Measurements from ENCODE around the gene CFAP251. TPM values are rescaled to one million over a fixed set of nuclear protein-coding genes. Genes with fewer than 3 reads are reported as not detected.

CFAP251 gene
- total RNA-seq, 2 experiments from 2014 or later, result 0.59 to 0.65 TPM

DNA sequence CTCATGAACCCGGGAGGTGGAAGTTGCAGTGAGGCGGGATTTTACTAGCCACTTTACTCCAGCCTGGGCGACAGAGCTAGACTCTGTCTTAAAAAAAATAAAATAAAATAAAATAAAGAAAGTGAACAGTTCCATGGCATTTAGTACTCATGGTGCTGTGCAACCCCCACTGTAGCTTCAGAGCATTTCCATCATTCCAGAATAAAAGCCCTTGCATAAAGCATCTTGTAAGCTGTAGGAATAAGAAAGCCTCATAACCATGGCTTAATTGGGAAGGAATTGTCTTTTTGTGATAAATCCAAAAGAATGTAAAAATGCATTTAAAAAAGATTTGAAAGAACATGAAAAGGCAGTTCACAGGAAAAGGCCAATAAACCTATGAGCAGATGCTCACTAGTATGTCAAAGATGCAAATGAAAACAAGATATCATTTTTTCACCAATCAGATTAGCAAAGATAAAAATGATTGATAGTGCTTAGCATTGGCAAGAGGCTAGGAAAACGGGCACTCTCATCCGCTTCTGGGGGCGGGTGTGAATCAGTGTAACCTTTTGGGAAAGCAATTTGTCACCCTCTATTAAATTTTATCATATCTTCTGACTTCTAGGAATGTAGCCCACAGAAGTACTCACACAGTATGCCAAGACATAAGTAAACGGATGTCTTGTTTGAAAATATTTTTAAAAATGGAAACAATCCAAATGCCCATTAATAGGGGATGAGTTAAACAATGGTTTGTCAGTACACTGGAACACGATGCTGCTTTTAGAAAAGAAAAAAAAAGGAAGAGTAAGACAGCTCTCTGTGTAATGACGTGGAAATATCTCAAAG, 46.6 kb downstream of the CFAP251 start:
- no peak overlapping the region for H3K4me3 Mint-ChIP-seq
- H3K4me1 Mint-ChIP-seq, result peaks cover 3% of the 10 kb centered on the region
- ChIA-PET CTCF (interaction anchor here (0.5 kb wide), 1 partner anchor 552 kb away, joined by 3 read pairs; no protein-coding TSS in a partner anchor), POLR2A (interaction anchor here (0.6 kb wide), 1 partner anchor 116 kb away, joined by 3 read pairs; no protein-coding TSS in a partner anchor)
- H3K9me3 Mint-ChIP-seq (ENCODE audit: low read depth), result no peaks in the 10 kb centered on the region
- DNase-seq (no peak), ATAC-seq (no peak)
- intact Hi-C loops (cut with DNase I, micrococcal nuclease), result no loop called here
- no peaks in the 10 kb centered on the region for H3K36me3 Mint-ChIP-seq (ENCODE audit: low read depth)
- no peaks in the 10 kb centered on the region for H3K27me3 Mint-ChIP-seq
- no peak overlapping the region for H3K27ac Mint-ChIP-seq

DNA sequence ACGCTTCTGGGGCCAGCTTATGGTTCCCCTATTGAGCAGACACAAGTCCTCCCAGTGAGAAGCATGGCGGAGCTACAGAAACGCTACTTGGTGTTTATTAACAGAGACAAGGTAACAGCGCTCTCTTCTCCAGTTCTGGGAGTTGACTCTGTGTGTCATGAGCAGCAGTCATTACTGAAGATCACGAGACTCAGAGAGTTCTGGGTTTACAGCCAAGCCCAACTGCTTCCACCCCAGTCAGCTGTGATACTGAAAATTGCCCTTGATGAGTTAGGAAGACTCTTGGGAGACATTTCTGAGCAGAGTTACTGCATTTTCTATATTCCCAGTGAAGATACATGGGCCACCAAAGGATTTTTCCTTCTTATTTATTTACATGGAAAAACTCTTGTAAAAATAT, 48.6 kb downstream of the CFAP251 start:
- intact Hi-C loops (cut with DNase I, micrococcal nuclease), result no loop called here
- Mint-ChIP-seq H3K9me3 (ENCODE audit: low read depth) (peaks cover 2% of the 10 kb centered on the region), H3K4me1 (peaks cover 3% of the 10 kb centered on the region), H3K36me3 (ENCODE audit: low read depth) (peaks cover 1% of the 10 kb centered on the region), H3K27ac (no peak overlapping the region), H3K27me3 (no peaks in the 10 kb centered on the region), H3K4me3 (no peak overlapping the region)
- ATAC-seq (no peak), DNase-seq (no peak)
- POLR2A ChIA-PET, result no interaction called here
- CTCF ChIA-PET, result interaction anchor here (0.6 to 0.7 kb wide), 2 partner anchors 118 to 1510 kb away, joined by 3 read pairs; no protein-coding TSS in a partner anchor

DNA sequence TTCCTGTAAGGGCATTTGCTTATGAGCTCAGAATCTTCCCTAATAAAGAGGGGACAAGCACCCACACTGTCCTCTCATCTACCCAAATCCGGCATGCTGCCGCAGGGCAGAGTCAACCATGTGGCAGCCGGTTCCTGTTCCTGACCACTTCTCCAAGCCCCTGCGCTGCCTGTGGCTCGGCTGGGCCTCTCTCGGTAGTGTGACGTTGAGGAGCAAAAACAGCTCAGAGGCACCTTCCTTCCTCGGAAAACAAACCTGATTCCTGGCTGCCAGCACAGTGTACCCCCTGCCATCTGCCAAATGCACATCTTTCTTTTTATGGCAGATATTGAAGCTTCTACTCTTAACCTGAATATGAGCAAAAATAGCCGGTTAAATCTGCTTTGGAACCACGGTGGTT, 50.5 kb downstream of the CFAP251 start:
- H3K36me3 Mint-ChIP-seq (ENCODE audit: low read depth), result peaks cover 4% of the 10 kb centered on the region
- H3K27me3 Mint-ChIP-seq, result no peaks in the 10 kb centered on the region
- CTCF ChIA-PET, result interaction anchor here (0.6 to 1.5 kb wide), 2 partner anchors 55 to 227 kb away, joined by 3 read pairs; no protein-coding TSS in a partner anchor
- H3K4me3 Mint-ChIP-seq, result no peak overlapping the region
- DNase-seq (no peak), ATAC-seq (no peak)
- peaks cover 11% of the 10 kb centered on the region for H3K9me3 Mint-ChIP-seq (ENCODE audit: low read depth)
- POLR2A ChIA-PET, result no interaction called here
- peaks cover 3% of the 10 kb centered on the region for H3K4me1 Mint-ChIP-seq
- peak overlapping the region; percentile 63 for H3K27ac Mint-ChIP-seq
- intact Hi-C loops (cut with DNase I, micrococcal nuclease), result no loop called here

DNA sequence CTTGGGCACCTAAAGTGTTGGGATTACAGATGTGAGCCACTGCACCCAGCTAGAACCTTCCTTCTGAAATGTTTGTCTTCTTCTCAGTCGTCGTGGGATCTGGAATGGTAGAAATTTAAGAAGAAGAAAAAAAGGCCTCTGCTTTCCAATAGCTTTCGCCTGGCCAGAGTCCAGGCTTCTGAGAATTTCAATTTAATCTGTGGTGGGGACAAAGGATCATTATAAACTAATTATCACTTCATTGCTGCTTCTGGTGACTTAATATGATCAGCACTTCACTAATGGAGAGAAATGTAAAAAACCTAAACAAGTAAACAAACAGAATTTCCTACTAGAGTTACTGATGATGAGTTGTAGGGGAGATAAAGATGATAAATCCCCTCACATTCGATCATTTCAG, 51.3 kb downstream of the CFAP251 start:
- Mint-ChIP-seq H3K4me1 (peaks cover 3% of the 10 kb centered on the region), H3K9me3 (ENCODE audit: low read depth) (peaks cover 11% of the 10 kb centered on the region), H3K36me3 (ENCODE audit: low read depth) (peaks cover 4% of the 10 kb centered on the region), H3K4me3 (no peak overlapping the region), H3K27ac (no peak overlapping the region), H3K27me3 (no peaks in the 10 kb centered on the region)
- POLR2A ChIA-PET, result no interaction called here
- CTCF ChIA-PET, result interaction anchor here (1.5 kb wide), 1 partner anchor 54 kb away, joined by 3 read pairs; no protein-coding TSS in a partner anchor
- no peak for DNase-seq
- intact Hi-C loops (cut with DNase I, micrococcal nuclease), result no loop called here
- ATAC-seq, result no peak

DNA sequence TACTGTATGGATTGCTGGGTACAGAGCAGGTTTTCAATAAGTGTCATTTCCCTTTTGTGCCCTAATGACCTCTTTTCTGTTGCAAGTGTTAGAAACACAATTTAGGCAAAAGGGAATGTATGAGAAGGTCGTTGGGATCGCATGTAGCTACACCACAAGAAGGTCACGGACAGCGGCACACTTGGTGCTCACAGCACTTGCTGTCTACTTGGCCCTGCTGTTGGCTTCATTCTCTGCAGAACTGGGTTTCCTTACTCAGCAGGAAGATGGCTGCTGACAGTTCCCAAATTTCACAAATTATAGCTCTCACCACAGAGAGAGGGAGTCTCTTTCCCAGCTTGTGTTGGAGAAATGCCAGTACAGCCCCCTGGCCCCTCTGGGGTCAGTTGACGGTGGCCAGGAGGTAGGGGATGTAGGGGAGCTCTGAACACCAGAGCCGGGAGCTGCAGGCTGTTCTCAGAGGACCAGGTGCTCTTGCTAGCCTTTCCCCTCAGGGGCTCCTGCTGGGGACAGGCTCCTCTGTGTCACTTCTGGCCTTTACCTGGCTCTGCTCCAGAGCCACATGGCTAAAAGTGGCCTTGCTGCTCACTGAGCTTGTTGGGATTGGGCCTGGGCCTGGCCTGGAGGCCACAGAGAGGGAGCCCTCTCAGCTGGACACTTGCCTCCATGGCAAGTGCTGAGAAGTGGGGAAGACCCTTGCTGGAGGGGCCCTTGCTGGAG, 52.3 kb downstream of the CFAP251 start:
- Mint-ChIP-seq H3K9me3 (ENCODE audit: low read depth) (peaks cover 11% of the 10 kb centered on the region), H3K4me1 (peaks cover 3% of the 10 kb centered on the region), H3K27me3 (no peaks in the 10 kb centered on the region), H3K27ac (no peak overlapping the region), H3K36me3 (ENCODE audit: low read depth) (peaks cover 4% of the 10 kb centered on the region), H3K4me3 (no peak overlapping the region)
- ATAC-seq, result no peak
- POLR2A ChIA-PET, result no interaction called here
- CTCF ChIA-PET, result interaction anchor here (0.6 kb wide), 1 partner anchor 702 kb away, joined by 3 read pairs; no protein-coding TSS in a partner anchor
- DNase-seq, result no peak
- intact Hi-C loops (cut with DNase I, micrococcal nuclease), result no loop called here

DNA sequence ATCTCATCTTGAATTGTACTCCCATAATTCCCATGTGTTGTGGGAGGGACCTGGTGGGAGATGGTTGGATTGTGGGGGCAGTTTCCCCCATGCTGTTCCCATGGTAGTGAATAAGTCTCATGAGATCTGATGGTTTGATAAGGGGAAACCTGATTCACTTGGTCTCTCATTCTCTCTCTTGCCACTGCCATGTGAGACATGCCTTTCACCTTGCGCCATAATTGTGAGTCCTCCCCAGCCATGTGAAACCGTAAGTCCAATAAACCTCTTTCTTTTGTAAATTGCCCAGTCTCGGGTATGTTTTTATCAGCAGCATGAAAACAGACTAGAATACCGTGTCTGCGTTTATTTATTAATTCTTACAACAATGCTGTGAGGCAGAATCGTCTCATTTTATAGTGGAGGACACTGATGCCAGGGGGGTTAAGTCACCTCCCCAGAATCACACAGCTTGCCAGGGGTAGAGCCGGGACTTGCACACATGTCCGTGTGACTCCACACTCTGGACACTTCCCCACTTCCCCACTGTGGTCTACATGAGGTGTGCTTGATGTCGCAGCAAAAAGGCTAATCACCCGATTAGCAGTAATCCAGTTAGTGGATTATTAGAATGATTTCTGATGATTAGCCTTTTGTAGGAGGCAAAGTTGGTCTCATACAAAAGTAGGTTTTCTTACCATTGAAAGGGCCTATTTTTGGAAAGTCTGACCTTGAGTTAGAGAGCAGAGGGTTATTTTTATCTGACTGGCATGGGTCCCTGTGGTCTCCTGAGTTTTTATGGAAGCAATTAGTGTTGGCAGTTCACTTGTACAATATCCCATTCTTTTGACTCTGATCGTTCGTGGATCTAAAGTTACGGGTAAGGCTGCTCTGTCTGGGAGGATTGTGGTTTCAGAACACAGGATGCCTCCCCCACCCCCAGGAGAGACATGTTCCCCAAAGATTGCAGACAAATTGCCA, 55.9 kb downstream of the CFAP251 start:
- DNase-seq (no peak), ATAC-seq (no peak)
- Mint-ChIP-seq H3K27me3 (no peaks in the 10 kb centered on the region), H3K9me3 (ENCODE audit: low read depth) (peaks cover 11% of the 10 kb centered on the region), H3K36me3 (ENCODE audit: low read depth) (peaks cover 4% of the 10 kb centered on the region), H3K4me1 (no peaks in the 10 kb centered on the region), H3K4me3 (no peak overlapping the region), H3K27ac (no peak overlapping the region)
- CTCF ChIA-PET, result no interaction called here
- POLR2A ChIA-PET, result no interaction called here
- intact Hi-C loops (cut with DNase I, micrococcal nuclease), result no loop called here

DNA sequence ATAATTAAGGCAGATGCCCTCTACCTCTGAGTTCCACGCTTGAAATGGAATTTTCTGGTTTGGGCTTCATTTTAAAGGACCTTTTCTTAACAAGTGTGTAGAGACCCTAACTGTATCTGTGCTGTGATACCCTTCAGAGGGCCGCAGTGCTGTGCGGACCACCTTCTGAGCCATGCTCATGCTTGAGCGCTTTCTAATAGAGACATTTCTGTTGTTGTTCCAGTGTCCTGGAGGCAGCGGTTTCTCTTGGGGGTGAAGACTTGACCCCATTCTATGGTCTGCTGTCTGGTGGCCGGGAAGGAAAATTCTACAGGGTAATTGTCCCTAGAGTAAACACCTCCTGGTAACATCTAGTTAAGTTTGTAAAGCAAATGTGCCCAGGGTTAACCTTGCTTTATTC, 56.6 kb downstream of the CFAP251 start:
- Mint-ChIP-seq H3K36me3 (ENCODE audit: low read depth) (peaks cover 4% of the 10 kb centered on the region), H3K9me3 (ENCODE audit: low read depth) (peaks cover 11% of the 10 kb centered on the region), H3K27me3 (no peaks in the 10 kb centered on the region), H3K4me3 (no peak overlapping the region), H3K4me1 (no peaks in the 10 kb centered on the region), H3K27ac (no peak overlapping the region)
- ATAC-seq (no peak), DNase-seq (no peak)
- intact Hi-C loops (cut with DNase I, micrococcal nuclease), result no loop called here
- POLR2A ChIA-PET, result no interaction called here
- CTCF ChIA-PET, result no interaction called here

DNA sequence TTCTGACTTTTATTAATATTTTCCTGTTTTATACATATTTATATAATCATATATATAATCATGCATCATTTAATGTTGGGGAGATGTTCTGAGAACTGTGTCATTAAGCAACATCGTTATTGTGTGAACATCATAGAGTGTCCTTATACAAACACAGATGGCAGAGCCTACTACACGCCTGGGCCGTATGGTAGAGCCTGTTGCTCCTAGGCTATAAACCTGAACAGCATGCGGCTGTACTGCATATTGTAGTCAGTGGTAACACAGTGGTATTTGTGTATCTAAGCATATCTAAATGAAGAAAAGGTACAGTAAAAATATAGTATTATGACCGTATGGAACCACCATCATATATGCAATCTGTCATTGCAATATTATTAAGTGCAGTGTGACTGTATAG, 58.6 kb downstream of the CFAP251 start:
- intact Hi-C loops (cut with DNase I, micrococcal nuclease), result no loop called here

DNA sequence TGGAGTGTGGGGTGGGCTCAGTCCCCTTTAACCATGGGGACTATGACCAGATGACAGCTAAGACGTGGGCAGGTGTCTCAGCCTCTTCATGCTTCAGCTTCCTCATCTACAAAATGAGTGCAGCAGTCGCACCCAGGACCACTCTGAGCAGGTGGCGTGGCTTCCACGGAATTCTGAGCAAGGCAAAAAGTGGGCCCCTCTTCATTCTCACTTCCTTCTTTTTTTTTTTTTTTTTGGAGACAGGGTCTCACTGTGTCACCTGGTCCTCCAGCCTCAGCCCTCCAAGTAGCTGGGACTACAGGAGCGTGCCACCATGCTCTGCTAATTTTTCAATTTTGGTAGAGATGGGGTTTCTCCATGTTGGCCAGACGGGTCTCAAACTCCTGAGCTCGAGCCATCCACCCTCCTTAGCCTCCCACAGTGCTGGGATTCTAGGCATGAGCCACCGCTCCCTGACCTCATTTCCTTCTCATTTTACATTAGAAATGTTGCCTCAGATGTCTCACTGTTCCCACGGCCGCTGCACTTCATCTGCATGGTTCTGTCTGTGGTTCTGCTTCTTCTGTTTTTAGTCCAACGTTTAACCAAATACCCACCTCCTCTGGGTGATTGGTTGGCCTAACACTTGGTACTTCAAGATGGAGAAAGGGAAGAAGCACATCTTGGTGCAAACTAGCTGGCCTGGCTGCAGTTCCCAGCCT, 61.9 kb downstream of the CFAP251 start:
- Mint-ChIP-seq H3K4me1 (peaks cover 12% of the 10 kb centered on the region), H3K27me3 (no peaks in the 10 kb centered on the region), H3K27ac (no peak overlapping the region), H3K9me3 (ENCODE audit: low read depth) (no peaks in the 10 kb centered on the region), H3K4me3 (no peak overlapping the region), H3K36me3 (ENCODE audit: low read depth) (no peaks in the 10 kb centered on the region)
- ATAC-seq (peak; percentile 68), DNase-seq (peak; percentile 40)
- CTCF ChIA-PET, result interaction anchor here (1.0 kb wide), 1 partner anchor 11 kb away, joined by 5 read pairs; no protein-coding TSS in a partner anchor
- POLR2A ChIA-PET, result no interaction called here
- intact Hi-C loops (cut with DNase I, micrococcal nuclease), result no loop called here

More for the DNA sequence above, 58.6 kb downstream of the CFAP251 start:
- Mint-ChIP-seq H3K4me3 (no peak overlapping the region), H3K27ac (no peak overlapping the region), H3K4me1 (peaks cover 5% of the 10 kb centered on the region), H3K9me3 (ENCODE audit: low read depth) (peaks cover 9% of the 10 kb centered on the region), H3K27me3 (no peaks in the 10 kb centered on the region), H3K36me3 (ENCODE audit: low read depth) (peaks cover 3% of the 10 kb centered on the region)
- DNase-seq (no peak), ATAC-seq (no peak)
- POLR2A ChIA-PET, result no interaction called here
- CTCF ChIA-PET, result interaction anchor here (0.6 kb wide), 1 partner anchor 34 kb away, joined by 3 read pairs; no protein-coding TSS in a partner anchor

DNA sequence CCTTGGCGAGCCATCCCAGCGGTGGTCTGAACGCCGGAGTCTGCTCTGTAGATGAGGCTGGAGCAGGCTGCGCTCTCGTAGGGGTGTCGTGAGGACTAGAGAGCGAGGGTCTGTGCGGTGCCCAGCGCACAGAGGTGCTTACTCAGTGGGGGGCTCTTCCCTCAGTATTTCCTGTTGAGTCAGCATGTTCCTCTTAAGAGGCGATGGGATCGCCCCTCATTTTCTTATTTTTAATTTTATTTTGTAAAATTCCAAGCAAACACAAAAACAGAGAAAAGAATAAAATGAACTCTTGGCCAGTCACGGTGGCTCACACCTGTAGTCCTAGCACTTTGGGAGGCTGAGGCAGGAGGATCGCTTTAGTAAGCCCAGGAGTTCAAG, 62.5 kb downstream of the CFAP251 start:
- DNase-seq (no peak), ATAC-seq (no peak)
- Mint-ChIP-seq H3K27me3 (no peaks in the 10 kb centered on the region), H3K4me3 (no peak overlapping the region), H3K27ac (no peak overlapping the region), H3K4me1 (peaks cover 12% of the 10 kb centered on the region), H3K36me3 (ENCODE audit: low read depth) (no peaks in the 10 kb centered on the region), H3K9me3 (ENCODE audit: low read depth) (no peaks in the 10 kb centered on the region)
- intact Hi-C loops (cut with DNase I, micrococcal nuclease), result no loop called here
- ChIA-PET CTCF (interaction anchor here (1.0 kb wide), 1 partner anchor 10 kb away, joined by 5 read pairs; no protein-coding TSS in a partner anchor), POLR2A (no interaction called here)
